Kidney epithelial cell (primary cell): ENCODE results near the gene GLYATL3. TPM values are rescaled to one million over a fixed set of nuclear protein-coding genes. Genes with fewer than 3 reads are reported as not detected.
"Not testable (repeated sequence)": the region's sequence is repeated elsewhere in the genome, so short reads cannot be mapped to it uniquely, and the experiment has no call there.

ENCODE experiments used
- DNase-seq: peaks from one replicate; pipeline ENCODE4 v3.0.0-alpha.2; 2010; ENCODE audit warnings: low read depth
- H3K27me3 ChIP-seq: 2 replicates; pipeline ENCODE4 v1.6.0; 2011; ENCODE audit warnings: low read length; ENCODE audit not compliant: control insufficient read depth, insufficient read depth
- H3K36me3 ChIP-seq: 2 replicates; pipeline ENCODE4 v1.5.1; 2011; ENCODE audit warnings: low read length; ENCODE audit not compliant: control insufficient read depth, insufficient read depth
- H3K4me3 ChIP-seq: 2 replicates; pipeline ENCODE4 v1.5.1; 2011; ENCODE audit warnings: low read depth, mild to moderate bottlenecking, control low read depth, low read length
- CTCF ChIP-seq: IDR thresholded peaks from 2 replicates; pipeline ENCODE4 v1.5.1; 2011; ENCODE audit warnings: mild to moderate bottlenecking, moderate library complexity, low read length, control low read depth, inconsistent platforms; ENCODE audit not compliant: insufficient read depth, poor library complexity, severe bottlenecking
- total RNA-seq: library from RNA; depleted of rRNA; stranded (reverse); fragments of >200 nt; gene quantifications from 2 replicates; pipeline ENCODE4 v1.2.3, GENCODE V29; 2015

The GLYATL3 gene
- total RNA-seq, 1 donor from 2014 or later, result not detected

GRCh38 chr6:49462599-49462926 is 37.2 kb upstream of the GLYATL3 start:
- no peak for DNase-seq
- Histone ChIP-seq H3K27me3 (no peaks in the 10 kb centered on the region), H3K36me3 (no peaks in the 10 kb centered on the region), H3K4me3 (peak overlapping the region; percentile 92)
- no peak for TF ChIP-seq CTCF

- peak; percentile 83 for DNase-seq
- H3K4me3 ChIP-seq, result peak within 1 kb of the TSS; percentile 92
- H3K27me3 ChIP-seq, result no peaks in the 10 kb centered on the region
- TF ChIP-seq CTCF, result no peak
- H3K36me3 ChIP-seq, result no peaks in the 10 kb centered on the region
Measured at GRCh38 chr6:49462927-49463611, 36.7 kb upstream of the GLYATL3 start, which contains the start of the genes CENPQ and MMUT. Gene CENPQ, plus strand, starts transcription at chr6:49463370. Its CDS starts 6,807 bp downstream, at chr6:49470177. Gene MMUT, minus strand, starts transcription at chr6:49463253. Its CDS starts 3,787 bp downstream, at chr6:49459466.

DNA sequence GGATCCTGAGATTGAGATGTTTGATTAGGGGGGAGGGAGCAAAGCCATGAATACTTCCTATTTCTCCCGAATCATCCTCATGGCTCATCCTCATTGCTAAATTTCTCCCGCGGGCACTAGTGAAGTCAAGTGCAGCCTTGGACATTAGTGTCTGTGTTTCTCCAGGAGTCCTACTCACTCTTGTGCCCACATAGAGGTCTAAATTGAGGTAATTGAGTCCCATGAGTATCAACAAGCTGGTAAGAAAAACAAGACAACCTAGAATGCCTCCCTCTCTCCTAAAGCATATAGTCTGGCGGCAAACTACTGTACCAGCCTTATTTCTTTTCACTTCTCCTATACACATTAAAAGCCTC is 36.1 kb upstream of the GLYATL3 start:
- no peak for DNase-seq
- no peaks in the 10 kb centered on the region for H3K36me3 ChIP-seq
- H3K4me3 ChIP-seq, result peak overlapping the region; percentile 92
- H3K27me3 ChIP-seq, result no peaks in the 10 kb centered on the region
- no peak for TF ChIP-seq CTCF

DNA sequence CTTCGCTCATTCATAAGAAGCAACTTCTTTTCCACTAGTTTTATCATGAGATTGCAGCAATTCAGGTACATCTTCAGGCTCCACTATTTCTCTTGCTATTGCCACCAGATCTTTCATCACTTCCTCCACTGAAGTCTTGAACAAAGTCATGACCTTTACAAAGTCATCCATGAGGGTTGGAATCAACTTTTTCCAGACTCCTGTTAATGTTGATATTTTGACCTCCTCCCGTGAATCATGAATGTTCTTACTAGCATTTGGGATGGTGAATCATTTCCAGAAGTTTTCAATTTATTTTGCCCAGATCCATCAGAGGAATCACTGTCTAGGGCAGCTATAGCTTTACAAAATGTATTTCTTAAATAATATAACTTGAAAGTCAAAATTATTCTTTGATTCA is 35.0 kb upstream of the GLYATL3 start:
- no peak for TF ChIP-seq CTCF
- DNase-seq, result no peak
- Histone ChIP-seq H3K4me3 (no peak overlapping the region), H3K27me3 (no peaks in the 10 kb centered on the region), H3K36me3 (no peaks in the 10 kb centered on the region)

DNA sequence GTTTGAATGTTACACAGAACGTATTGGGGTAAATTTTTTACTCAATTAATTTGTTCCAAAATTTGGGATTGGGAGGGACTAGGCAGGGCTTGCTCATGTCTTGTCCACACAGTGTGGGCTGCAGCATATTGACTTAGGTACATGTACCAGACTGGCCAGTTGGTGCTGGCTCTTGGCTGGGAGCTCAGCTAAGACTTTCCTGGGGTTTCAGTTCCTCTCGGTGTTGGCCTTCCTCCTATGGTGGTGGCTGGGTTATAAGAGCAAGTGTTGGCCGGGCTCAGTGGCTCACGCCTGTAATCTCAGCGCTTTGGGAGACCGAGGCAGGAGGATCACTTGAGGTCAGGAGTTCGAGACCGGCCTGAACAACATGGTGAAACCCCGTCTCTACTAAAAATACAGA is 31.7 kb upstream of the GLYATL3 start:
- Histone ChIP-seq H3K27me3 (no peaks in the 10 kb centered on the region), H3K4me3 (no peak overlapping the region), H3K36me3 (no peaks in the 10 kb centered on the region)
- TF ChIP-seq CTCF, result no peak
- no peak for DNase-seq

DNA sequence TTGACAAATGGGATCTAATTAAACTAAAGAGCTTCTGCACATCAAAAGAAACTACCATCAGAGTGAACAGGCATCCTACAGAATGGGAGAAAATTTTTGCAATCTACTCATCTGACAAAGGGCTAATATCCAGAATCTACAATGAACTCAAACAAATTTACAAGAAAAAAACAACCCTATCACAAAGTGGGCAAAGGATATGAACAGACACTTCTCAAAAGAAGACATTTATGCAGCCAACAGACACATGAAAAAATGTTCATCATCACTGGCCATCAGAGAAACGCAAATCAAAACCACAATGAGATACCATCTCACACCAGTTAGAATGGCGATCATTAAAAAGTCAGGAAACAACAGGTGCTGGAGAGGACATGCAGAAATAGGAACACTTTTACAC is 23.2 kb upstream of the GLYATL3 start:
- H3K4me3 ChIP-seq, H3K36me3 ChIP-seq, DNase-seq, H3K27me3 ChIP-seq: not testable (repeated sequence)
